ENCODE measurements around the gene SENP3. TPM values are rescaled to one million over a fixed set of nuclear protein-coding genes. Genes with fewer than 3 reads are reported as not detected.

The SENP3 gene
- total and polyA plus RNA-seq, 2 of the 13 experiments (the other 11 are each of a cell fraction or from before 2014, with no cell fraction given): 55.8 to 75.4 TPM

DNA sequence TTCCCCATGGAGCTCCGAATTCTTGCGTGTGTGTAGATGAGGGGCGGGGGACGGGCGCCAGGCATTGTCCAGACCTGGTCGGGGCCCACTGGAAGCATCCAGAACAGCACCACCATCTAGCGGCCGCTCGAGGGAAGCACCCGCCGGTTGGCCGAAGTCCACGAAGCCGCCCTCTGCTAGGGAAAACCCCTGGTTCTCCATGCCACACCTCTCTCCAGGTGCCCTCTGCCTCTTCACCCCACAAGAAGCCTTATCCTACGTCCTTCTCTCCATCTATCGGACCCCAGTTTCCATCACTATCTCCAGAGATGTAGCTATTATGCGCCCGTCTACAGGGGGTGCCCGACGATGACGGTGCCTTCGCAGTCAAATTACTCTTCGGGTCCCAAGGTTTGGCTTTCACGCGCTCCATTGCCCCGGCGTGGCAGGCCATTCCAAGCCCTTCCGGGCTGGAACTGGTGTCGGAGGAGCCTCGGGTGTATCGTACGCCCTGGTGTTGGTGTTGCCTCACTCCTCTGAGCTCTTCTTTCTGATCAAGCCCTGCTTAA is 617 bp upstream of the SENP3 start (continued):
- TF ChIP-seq, protein P1, sequence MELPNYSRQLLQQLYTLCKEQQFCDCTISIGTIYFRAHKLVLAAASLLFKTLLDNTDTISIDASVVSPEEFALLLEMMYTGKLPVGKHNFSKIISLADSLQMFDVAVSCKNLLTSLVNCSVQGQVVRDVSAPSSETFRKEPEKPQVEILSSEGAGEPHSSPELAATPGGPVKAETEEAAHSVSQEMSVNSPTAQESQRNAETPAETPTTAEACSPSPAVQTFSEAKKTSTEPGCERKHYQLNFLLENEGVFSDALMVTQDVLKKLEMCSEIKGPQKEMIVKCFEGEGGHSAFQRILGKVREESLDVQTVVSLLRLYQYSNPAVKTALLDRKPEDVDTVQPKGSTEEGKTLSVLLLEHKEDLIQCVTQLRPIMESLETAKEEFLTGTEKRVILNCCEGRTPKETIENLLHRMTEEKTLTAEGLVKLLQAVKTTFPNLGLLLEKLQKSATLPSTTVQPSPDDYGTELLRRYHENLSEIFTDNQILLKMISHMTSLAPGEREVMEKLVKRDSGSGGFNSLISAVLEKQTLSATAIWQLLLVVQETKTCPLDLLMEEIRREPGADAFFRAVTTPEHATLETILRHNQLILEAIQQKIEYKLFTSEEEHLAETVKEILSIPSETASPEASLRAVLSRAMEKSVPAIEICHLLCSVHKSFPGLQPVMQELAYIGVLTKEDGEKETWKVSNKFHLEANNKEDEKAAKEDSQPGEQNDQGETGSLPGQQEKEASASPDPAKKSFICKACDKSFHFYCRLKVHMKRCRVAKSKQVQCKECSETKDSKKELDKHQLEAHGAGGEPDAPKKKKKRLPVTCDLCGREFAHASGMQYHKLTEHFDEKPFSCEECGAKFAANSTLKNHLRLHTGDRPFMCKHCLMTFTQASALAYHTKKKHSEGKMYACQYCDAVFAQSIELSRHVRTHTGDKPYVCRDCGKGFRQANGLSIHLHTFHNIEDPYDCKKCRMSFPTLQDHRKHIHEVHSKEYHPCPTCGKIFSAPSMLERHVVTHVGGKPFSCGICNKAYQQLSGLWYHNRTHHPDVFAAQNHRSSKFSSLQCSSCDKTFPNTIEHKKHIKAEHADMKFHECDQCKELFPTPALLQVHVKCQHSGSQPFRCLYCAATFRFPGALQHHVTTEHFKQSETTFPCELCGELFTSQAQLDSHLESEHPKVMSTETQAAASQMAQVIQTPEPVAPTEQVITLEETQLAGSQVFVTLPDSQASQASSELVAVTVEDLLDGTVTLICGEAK (IDR thresholded peaks at IDR 0.05): no peak
- TF ChIP-seq, protein P1 (CRISPR knock-in tag; IDR thresholded peaks at IDR 0.05): no peak
- TF ChIP-seq ZNF333 (CRISPR knock-in tag; IDR thresholded peaks at IDR 0.05; ENCODE audit: borderline replicate concordance) (0 out of 2 replicates have a peak, but pooled peaks have one; percentile 82), ZNF296 (CRISPR knock-in tag; conservative IDR thresholded peaks at IDR 0.05) (no peak), RBFOX2 (IDR thresholded peaks at IDR 0.05; ENCODE audit: low read depth, low read length) (no peak), ZNF160 (CRISPR knock-in tag; IDR thresholded peaks at IDR 0.05) (no peak), BRD4 (CRISPR knock-in tag; IDR thresholded peaks at IDR 0.05) (no peak), XRCC5 (optimal IDR thresholded peaks at IDR 0.05; ENCODE audit: low read length) (peak; percentile 79), FIP1L1 (IDR thresholded peaks at IDR 0.05; ENCODE audit: borderline replicate concordance, insufficient read depth, low read depth, low read length) (no peak), PAF1 (CRISPR knock-in tag; IDR thresholded peaks at IDR 0.05) (no peak), ZNF3 (CRISPR knock-in tag; IDR thresholded peaks at IDR 0.05) (no peak), SOX6 (IDR thresholded peaks at IDR 0.05) (no peak), SOX6 (CRISPR knock-in tag; IDR thresholded peaks at IDR 0.05) (peak; percentile 27; the same call in 1 of the 2 replicates), CBX2 (IDR thresholded peaks at IDR 0.05; ENCODE audit: low read depth, low read length) (no peak), CBX2 (CRISPR knock-in tag; IDR thresholded peaks at IDR 0.05; ENCODE audit: low read depth) (no peak), ZKSCAN8 (CRISPR knock-in tag; IDR thresholded peaks at IDR 0.05; ENCODE audit: borderline replicate concordance) (no peak)
- TF ChIP-seq, protein P2, sequence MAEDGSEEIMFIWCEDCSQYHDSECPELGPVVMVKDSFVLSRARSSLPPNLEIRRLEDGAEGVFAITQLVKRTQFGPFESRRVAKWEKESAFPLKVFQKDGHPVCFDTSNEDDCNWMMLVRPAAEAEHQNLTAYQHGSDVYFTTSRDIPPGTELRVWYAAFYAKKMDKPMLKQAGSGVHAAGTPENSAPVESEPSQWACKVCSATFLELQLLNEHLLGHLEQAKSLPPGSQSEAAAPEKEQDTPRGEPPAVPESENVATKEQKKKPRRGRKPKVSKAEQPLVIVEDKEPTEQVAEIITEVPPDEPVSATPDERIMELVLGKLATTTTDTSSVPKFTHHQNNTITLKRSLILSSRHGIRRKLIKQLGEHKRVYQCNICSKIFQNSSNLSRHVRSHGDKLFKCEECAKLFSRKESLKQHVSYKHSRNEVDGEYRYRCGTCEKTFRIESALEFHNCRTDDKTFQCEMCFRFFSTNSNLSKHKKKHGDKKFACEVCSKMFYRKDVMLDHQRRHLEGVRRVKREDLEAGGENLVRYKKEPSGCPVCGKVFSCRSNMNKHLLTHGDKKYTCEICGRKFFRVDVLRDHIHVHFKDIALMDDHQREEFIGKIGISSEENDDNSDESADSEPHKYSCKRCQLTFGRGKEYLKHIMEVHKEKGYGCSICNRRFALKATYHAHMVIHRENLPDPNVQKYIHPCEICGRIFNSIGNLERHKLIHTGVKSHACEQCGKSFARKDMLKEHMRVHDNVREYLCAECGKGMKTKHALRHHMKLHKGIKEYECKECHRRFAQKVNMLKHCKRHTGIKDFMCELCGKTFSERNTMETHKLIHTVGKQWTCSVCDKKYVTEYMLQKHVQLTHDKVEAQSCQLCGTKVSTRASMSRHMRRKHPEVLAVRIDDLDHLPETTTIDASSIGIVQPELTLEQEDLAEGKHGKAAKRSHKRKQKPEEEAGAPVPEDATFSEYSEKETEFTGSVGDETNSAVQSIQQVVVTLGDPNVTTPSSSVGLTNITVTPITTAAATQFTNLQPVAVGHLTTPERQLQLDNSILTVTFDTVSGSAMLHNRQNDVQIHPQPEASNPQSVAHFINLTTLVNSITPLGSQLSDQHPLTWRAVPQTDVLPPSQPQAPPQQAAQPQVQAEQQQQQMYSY (CRISPR knock-in tag; IDR thresholded peaks at IDR 0.05): no peak
